Measurements from ENCODE around the gene ALPL.
"Not testable (repeated sequence)": the region's sequence is repeated elsewhere in the genome, so short reads cannot be mapped to it uniquely, and the experiment has no call there.

Gene ALPL

GRCh38 chr1:21507511-21508270 is 1.5 kb upstream of the ALPL start:
- no peak for DNase-seq (ENCODE audit: low read depth in 2 of 2)

GRCh38 chr1:21508580-21509350 is 458 bp upstream of the ALPL start:
- no peak for DNase-seq (ENCODE audit: low read depth in 2 of 2)

- DNase-seq (ENCODE audit: low read depth in 2 of 2): no peak
Measured at GRCh38 chr1:21510113-21510493, 880 bp downstream of the ALPL start.

GRCh38 chr1:21510885-21511578 is 1.8 kb downstream of the ALPL start:
- DNase-seq (ENCODE audit: low read depth in 2 of 2): no peak

GRCh38 chr1:21511579-21512522 is 2.6 kb downstream of the ALPL start:
- peak; percentile 87 to 88 for DNase-seq (ENCODE audit: low read depth in 2 of 2)

- no peak for DNase-seq (ENCODE audit: low read depth in 2 of 2)
Measured at GRCh38 chr1:21514245-21514644, 5.0 kb downstream of the ALPL start.

- no peak for DNase-seq (ENCODE audit: low read depth in 2 of 2)
Measured at GRCh38 chr1:21517161-21517589, 8.0 kb downstream of the ALPL start.

- no peak for DNase-seq (ENCODE audit: low read depth in 2 of 2)
Measured at GRCh38 chr1:21517660-21518480, 8.6 kb downstream of the ALPL start.

GRCh38 chr1:21518774-21519455 is 9.7 kb downstream of the ALPL start:
- no peak for DNase-seq (ENCODE audit: low read depth in 2 of 2)

- DNase-seq (ENCODE audit: low read depth in 2 of 2): not testable (repeated sequence)
Measured at GRCh38 chr1:21519486-21520070, 10.4 kb downstream of the ALPL start.

GRCh38 chr1:21520899-21521716 is 11.9 kb downstream of the ALPL start:
- DNase-seq (ENCODE audit: low read depth in 2 of 2): peak in 1 of 2 experiments; percentile 20

GRCh38 chr1:21521717-21522060 is 12.5 kb downstream of the ALPL start:
- no peak for DNase-seq (ENCODE audit: low read depth in 2 of 2)

GRCh38 chr1:21522525-21523038 is 13.4 kb downstream of the ALPL start:
- no peak for DNase-seq (ENCODE audit: low read depth in 2 of 2)

GRCh38 chr1:21523297-21523813 is 14.1 kb downstream of the ALPL start:
- DNase-seq (ENCODE audit: low read depth in 2 of 2): no peak

- no peak for DNase-seq (ENCODE audit: low read depth in 2 of 2)
Measured at GRCh38 chr1:21524220-21524619, 15.0 kb downstream of the ALPL start.

GRCh38 chr1:21524686-21525339 is 15.6 kb downstream of the ALPL start:
- no peak for DNase-seq (ENCODE audit: low read depth in 2 of 2)

- no peak for DNase-seq (ENCODE audit: low read depth in 2 of 2)
Measured at GRCh38 chr1:21525340-21525717, 16.1 kb downstream of the ALPL start.

GRCh38 chr1:21526441-21526840 is 17.2 kb downstream of the ALPL start:
- no peak for DNase-seq (ENCODE audit: low read depth in 2 of 2)

All from fibroblast of skin of left quadriceps (primary cell).